ENCODE measurements around the gene HINT1. TPM values are rescaled to one million over a fixed set of nuclear protein-coding genes. Genes with fewer than 3 reads are reported as not detected.

Gene HINT1
- total RNA-seq, 1 experiment from 2014 or later: 197 TPM

DNA sequence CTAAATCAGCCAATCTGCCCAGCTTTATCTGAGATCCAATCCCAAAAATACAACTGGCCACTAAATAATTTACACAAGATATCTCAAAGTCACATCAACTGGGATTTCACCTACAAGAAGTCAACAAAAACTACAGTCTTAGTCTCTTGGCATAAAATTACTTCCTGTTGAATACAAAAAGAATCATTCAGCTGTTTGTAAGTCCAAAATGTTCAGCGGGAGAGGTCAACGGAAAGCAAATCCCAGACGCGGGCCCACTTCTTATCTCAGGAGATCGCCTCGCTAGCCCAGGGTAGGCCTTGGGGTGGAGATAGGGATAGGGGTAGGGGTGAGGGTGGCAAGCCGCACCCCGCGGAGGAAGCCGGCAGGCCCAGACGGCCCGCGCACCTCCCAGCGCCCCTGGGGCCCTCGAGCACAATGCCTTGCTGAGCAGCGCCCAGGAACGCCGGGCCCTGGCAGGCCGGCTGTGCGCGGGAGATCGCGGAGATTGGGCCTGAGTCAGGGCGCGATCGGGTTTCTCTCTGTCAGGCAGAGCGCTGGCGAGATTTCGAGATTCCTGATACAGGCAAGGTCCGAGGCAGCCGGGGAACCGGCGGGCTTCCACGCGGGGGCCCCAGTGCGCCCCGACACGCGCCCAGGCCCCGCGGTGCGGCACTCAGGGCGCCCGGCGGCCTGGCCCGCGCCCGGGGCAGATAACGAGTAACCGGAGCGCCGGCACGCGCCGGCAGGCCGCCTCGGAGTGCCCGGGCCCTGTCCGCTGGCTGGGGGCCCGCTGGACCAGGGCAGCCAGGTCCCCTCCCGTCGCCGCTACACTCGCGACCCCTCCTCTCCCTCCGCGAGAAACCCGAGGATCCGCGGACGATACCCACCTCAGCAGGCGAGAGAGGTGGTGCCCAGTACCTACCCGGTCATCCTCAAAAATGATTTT lies 601 bp downstream of the HINT1 start (continued):
- TF ChIP-seq, protein P1, sequence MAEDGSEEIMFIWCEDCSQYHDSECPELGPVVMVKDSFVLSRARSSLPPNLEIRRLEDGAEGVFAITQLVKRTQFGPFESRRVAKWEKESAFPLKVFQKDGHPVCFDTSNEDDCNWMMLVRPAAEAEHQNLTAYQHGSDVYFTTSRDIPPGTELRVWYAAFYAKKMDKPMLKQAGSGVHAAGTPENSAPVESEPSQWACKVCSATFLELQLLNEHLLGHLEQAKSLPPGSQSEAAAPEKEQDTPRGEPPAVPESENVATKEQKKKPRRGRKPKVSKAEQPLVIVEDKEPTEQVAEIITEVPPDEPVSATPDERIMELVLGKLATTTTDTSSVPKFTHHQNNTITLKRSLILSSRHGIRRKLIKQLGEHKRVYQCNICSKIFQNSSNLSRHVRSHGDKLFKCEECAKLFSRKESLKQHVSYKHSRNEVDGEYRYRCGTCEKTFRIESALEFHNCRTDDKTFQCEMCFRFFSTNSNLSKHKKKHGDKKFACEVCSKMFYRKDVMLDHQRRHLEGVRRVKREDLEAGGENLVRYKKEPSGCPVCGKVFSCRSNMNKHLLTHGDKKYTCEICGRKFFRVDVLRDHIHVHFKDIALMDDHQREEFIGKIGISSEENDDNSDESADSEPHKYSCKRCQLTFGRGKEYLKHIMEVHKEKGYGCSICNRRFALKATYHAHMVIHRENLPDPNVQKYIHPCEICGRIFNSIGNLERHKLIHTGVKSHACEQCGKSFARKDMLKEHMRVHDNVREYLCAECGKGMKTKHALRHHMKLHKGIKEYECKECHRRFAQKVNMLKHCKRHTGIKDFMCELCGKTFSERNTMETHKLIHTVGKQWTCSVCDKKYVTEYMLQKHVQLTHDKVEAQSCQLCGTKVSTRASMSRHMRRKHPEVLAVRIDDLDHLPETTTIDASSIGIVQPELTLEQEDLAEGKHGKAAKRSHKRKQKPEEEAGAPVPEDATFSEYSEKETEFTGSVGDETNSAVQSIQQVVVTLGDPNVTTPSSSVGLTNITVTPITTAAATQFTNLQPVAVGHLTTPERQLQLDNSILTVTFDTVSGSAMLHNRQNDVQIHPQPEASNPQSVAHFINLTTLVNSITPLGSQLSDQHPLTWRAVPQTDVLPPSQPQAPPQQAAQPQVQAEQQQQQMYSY (CRISPR knock-in tag; IDR thresholded peaks at IDR 0.05): no peak
- TF ChIP-seq GTF2I (CRISPR knock-in tag; conservative IDR thresholded peaks at IDR 0.05) (no peak), SP1 (CRISPR knock-in tag; conservative IDR thresholded peaks at IDR 0.05) (no peak; the same call in 1 of the 2 replicates), IRF2 (CRISPR knock-in tag; IDR thresholded peaks at IDR 0.05; ENCODE audit: borderline replicate concordance, low read depth) (no peak), EMX1 (CRISPR knock-in tag; IDR thresholded peaks at IDR 0.05) (no peak), ZNF317 (CRISPR knock-in tag; IDR thresholded peaks at IDR 0.05; ENCODE audit: borderline replicate concordance, low read depth) (no peak), ZNF416 (CRISPR knock-in tag; IDR thresholded peaks at IDR 0.05) (no peak), NR3C1 (CRISPR knock-in tag; conservative IDR thresholded peaks at IDR 0.05; ENCODE audit: low read depth) (no peak), FOXK1 (CRISPR knock-in tag; IDR thresholded peaks at IDR 0.05) (peak; percentile 27; the same call in 1 of the 2 replicates), FOXJ3 (CRISPR knock-in tag; IDR thresholded peaks at IDR 0.05; ENCODE audit: borderline replicate concordance) (no peak), ZNF219 (CRISPR knock-in tag; IDR thresholded peaks at IDR 0.05; ENCODE audit: borderline replicate concordance) (no peak), ZNF232 (CRISPR knock-in tag; IDR thresholded peaks at IDR 0.05) (no peak), SMAD3 (CRISPR knock-in tag; IDR thresholded peaks at IDR 0.05; ENCODE audit: borderline replicate concordance) (no peak), ATF1 (CRISPR knock-in tag; IDR thresholded peaks at IDR 0.05) (no peak), KAT7 (CRISPR knock-in tag; IDR thresholded peaks at IDR 0.05; ENCODE audit: borderline replicate concordance) (0 out of 2 replicates have a peak, but pooled peaks have one; percentile 27), CREM (CRISPR knock-in tag; IDR thresholded peaks at IDR 0.05) (0 out of 2 replicates have a peak, but pooled peaks have one; percentile 19)
- TF ChIP-seq, protein P2, sequence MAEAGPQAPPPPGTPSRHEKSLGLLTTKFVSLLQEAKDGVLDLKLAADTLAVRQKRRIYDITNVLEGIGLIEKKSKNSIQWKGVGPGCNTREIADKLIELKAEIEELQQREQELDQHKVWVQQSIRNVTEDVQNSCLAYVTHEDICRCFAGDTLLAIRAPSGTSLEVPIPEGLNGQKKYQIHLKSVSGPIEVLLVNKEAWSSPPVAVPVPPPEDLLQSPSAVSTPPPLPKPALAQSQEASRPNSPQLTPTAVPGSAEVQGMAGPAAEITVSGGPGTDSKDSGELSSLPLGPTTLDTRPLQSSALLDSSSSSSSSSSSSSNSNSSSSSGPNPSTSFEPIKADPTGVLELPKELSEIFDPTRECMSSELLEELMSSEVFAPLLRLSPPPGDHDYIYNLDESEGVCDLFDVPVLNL (CRISPR knock-in tag; IDR thresholded peaks at IDR 0.05; ENCODE audit: borderline replicate concordance, low read depth): no peak
- TF ChIP-seq, protein P3, sequence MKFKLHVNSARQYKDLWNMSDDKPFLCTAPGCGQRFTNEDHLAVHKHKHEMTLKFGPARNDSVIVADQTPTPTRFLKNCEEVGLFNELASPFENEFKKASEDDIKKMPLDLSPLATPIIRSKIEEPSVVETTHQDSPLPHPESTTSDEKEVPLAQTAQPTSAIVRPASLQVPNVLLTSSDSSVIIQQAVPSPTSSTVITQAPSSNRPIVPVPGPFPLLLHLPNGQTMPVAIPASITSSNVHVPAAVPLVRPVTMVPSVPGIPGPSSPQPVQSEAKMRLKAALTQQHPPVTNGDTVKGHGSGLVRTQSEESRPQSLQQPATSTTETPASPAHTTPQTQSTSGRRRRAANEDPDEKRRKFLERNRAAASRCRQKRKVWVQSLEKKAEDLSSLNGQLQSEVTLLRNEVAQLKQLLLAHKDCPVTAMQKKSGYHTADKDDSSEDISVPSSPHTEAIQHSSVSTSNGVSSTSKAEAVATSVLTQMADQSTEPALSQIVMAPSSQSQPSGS (CRISPR knock-in tag; IDR thresholded peaks at IDR 0.05; ENCODE audit: borderline replicate concordance, low read depth): no peak
- TF ChIP-seq, protein P4, sequence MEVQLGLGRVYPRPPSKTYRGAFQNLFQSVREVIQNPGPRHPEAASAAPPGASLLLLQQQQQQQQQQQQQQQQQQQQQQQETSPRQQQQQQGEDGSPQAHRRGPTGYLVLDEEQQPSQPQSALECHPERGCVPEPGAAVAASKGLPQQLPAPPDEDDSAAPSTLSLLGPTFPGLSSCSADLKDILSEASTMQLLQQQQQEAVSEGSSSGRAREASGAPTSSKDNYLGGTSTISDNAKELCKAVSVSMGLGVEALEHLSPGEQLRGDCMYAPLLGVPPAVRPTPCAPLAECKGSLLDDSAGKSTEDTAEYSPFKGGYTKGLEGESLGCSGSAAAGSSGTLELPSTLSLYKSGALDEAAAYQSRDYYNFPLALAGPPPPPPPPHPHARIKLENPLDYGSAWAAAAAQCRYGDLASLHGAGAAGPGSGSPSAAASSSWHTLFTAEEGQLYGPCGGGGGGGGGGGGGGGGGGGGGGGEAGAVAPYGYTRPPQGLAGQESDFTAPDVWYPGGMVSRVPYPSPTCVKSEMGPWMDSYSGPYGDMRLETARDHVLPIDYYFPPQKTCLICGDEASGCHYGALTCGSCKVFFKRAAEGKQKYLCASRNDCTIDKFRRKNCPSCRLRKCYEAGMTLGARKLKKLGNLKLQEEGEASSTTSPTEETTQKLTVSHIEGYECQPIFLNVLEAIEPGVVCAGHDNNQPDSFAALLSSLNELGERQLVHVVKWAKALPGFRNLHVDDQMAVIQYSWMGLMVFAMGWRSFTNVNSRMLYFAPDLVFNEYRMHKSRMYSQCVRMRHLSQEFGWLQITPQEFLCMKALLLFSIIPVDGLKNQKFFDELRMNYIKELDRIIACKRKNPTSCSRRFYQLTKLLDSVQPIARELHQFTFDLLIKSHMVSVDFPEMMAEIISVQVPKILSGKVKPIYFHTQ (CRISPR knock-in tag; IDR thresholded peaks at IDR 0.05): no peak
- TF ChIP-seq, protein P5, sequence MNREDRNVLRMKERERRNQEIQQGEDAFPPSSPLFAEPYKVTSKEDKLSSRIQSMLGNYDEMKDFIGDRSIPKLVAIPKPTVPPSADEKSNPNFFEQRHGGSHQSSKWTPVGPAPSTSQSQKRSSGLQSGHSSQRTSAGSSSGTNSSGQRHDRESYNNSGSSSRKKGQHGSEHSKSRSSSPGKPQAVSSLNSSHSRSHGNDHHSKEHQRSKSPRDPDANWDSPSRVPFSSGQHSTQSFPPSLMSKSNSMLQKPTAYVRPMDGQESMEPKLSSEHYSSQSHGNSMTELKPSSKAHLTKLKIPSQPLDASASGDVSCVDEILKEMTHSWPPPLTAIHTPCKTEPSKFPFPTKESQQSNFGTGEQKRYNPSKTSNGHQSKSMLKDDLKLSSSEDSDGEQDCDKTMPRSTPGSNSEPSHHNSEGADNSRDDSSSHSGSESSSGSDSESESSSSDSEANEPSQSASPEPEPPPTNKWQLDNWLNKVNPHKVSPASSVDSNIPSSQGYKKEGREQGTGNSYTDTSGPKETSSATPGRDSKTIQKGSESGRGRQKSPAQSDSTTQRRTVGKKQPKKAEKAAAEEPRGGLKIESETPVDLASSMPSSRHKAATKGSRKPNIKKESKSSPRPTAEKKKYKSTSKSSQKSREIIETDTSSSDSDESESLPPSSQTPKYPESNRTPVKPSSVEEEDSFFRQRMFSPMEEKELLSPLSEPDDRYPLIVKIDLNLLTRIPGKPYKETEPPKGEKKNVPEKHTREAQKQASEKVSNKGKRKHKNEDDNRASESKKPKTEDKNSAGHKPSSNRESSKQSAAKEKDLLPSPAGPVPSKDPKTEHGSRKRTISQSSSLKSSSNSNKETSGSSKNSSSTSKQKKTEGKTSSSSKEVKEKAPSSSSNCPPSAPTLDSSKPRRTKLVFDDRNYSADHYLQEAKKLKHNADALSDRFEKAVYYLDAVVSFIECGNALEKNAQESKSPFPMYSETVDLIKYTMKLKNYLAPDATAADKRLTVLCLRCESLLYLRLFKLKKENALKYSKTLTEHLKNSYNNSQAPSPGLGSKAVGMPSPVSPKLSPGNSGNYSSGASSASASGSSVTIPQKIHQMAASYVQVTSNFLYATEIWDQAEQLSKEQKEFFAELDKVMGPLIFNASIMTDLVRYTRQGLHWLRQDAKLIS (CRISPR knock-in tag; IDR thresholded peaks at IDR 0.05; ENCODE audit: borderline replicate concordance): no peak
- TF ChIP-seq, protein P6, sequence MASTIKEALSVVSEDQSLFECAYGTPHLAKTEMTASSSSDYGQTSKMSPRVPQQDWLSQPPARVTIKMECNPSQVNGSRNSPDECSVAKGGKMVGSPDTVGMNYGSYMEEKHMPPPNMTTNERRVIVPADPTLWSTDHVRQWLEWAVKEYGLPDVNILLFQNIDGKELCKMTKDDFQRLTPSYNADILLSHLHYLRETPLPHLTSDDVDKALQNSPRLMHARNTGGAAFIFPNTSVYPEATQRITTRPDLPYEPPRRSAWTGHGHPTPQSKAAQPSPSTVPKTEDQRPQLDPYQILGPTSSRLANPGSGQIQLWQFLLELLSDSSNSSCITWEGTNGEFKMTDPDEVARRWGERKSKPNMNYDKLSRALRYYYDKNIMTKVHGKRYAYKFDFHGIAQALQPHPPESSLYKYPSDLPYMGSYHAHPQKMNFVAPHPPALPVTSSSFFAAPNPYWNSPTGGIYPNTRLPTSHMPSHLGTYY (CRISPR knock-in tag; IDR thresholded peaks at IDR 0.05): peak; percentile 59; the same call in 1 of the 2 replicates

All from WTC11 (cell line).